Kidney tubule cell (primary cell): Measurements from ENCODE around the gene PTPDC1.

Experiments
- DNase-seq: peaks from one replicate; pipeline ENCODE4 v3.0.0-alpha.2; 2018; ENCODE audit warnings: low spot score

PTPDC1 gene

GRCh38 chr9:94084314-94084713 is at the start of gene PTPDC1:
TSS of gene PTPDC1 (plus strand) at chr9:94084464. CDS start at chr9:94084531, 67 bp downstream.
- peak; percentile 50 for DNase-seq

GRCh38 chr9:94034511-94034910 is 49.8 kb upstream of the PTPDC1 start:
- no peak for DNase-seq

DNA sequence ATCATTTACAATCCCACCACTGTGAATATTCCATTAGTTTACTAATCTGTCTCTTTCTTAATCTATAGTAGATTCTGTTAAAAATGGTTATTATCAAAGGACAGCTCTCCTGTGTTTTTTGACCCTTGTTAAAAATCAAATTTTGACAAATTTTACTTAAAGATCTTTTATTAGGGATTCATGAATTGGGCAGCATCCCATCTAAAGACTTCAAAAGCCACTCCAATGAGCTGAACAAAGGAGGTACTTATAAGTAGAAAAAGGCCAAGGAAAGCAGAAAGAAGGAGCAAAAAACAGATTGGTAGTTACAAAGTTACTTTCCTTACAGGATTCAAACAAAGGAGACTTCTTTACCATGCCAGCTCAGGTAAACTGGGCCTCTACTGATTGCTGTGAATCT is 44.5 kb upstream of the PTPDC1 start:
- no peak for DNase-seq

GRCh38 chr9:94042516-94043360 is 41.5 kb upstream of the PTPDC1 start:
- no peak for DNase-seq

GRCh38 chr9:94054716-94055115 is 29.5 kb upstream of the PTPDC1 start:
- DNase-seq = no peak

- peak; percentile 68 for DNase-seq
These were observed 27.8 kb upstream of the PTPDC1 start for GRCh38 chr9:94056442-94056974.

GRCh38 chr9:94057918-94058317 is 26.3 kb upstream of the PTPDC1 start:
- no peak for DNase-seq

DNA sequence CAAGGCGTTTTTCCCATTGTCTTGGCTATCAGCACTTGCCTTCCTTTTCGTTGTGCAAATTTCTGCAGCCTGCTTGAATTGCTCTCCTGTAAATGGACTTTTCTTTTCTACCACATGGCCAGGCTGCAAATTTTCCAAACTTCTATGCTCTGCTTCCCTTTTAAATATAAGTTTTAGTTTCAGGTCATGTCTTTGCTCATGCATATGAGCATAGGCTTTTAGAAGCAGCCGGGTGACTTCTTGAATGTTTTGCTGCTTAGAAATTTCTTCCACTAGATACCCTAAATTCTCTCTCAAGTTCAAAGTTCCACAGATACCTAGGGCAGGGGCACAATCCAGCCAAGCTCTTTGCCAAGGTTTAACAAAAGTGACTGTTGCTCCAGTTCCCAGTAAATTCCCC is 22.4 kb upstream of the PTPDC1 start:
- DNase-seq = no peak

- peak; percentile 80 for DNase-seq
These were observed 18.7 kb upstream of the PTPDC1 start for GRCh38 chr9:94065535-94065961.

- DNase-seq = no peak
These were observed 16.0 kb upstream of the PTPDC1 start for GRCh38 chr9:94068257-94068656.

DNA sequence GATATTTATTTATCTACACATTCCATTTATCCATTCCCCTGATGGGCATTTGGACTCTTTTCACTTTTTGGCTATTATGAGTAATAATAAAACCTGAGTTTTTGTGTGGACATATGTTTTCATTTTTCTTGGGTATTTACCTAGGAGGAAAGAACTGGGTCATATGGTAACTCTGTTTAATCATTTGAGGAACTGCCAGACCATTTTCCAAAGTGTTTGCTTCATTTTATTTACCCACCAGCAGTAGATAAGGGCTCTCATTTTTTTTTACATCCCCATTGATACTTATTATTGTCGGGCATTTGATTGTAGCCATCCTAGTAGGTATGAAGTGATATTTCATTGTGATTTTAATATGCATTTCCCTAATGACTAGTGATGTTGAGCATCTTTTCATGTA is 7.7 kb upstream of the PTPDC1 start:
- no peak for DNase-seq

GRCh38 chr9:94078086-94078485 is 6.2 kb upstream of the PTPDC1 start:
- DNase-seq = no peak

GRCh38 chr9:94079236-94079635 is 5.0 kb upstream of the PTPDC1 start:
- DNase-seq = no peak

DNA sequence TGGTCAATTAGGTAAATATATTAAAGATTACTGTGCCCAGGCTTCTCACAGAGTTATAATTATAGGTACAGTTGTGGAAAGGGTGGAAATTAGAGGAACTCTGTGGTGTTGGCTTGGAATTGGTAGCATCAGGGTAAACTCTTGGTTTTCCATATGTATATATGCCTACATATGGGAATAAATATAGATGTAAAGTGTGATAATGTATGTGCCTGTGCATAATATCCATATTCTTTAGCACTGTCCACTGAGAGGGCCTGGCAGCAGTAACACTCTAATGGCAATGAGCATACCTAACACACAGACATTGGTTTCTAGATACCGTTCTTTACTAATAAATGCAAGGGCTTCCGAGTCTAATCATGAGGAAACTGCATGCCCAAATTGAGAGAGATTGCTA is 4.0 kb upstream of the PTPDC1 start:
- no peak for DNase-seq

DNA sequence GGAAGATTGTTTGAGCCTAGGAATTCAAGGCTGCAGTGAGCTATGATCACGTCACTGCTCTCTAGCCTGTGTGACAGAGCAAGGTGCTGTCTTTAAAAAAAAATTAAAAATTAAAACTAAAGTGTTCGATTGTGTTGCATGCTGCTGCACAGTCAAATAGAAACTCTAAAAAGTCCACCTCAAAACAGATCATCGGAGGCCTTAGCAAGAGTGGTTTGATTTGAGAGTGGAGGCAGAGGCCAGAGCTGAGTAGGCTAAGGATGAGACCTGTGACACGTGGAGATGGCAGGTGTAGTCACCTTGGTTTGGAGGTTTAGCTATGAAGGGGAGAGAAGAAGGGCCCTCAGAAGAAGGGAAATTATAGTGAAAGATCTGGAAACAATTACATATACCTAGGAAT is 2.8 kb upstream of the PTPDC1 start:
- no peak for DNase-seq

DNA sequence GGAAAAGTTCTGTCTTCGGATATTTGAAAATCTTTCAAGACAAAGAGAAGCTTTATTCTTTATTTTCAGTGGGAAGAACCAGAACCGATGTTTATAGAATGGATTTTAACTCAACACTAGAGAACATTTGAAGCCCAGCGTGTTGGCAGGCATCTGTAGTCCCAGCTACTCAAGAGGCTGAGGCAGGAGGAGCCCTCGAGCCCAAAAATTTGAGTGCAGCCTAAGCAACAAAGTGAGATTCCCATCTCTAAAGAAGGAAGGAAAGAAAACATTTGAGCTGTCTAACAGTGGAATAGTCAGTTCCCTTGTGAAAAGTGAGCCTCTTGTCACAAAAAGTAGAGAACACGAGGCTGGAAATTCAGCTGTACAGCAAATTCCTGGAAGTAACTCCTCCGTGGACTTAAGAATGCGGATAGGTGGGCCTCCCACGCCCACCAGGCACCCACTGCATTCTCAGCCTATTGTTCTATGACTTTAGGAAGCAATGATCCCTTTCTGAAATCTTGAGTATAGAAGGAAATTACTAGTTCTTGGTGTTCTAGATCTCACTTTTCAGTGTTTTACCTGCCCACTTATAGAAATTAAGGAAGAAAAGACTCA is 2.3 kb upstream of the PTPDC1 start:
- DNase-seq = no peak

DNA sequence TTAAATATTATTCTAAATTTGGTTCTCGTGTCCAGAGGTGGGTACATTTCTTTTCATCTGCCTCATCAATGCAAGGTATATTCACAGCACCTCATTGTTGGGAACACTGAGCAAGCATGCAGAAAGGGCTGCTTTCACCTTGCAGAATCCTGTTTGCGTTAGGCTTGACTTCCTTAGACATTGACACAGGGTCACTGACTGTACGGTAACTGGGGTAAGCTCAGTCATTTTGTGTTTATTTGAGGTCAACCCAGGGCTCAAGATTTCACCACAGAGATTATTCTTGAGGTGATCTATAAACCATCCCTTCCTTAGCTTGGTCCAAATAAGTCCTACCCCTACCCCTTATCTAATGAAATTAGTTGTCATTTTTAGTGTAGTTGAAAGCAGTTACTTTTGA is 1.7 kb upstream of the PTPDC1 start:
- DNase-seq = peak; percentile 9

GRCh38 chr9:94082956-94083355 is 1.3 kb upstream of the PTPDC1 start:
- DNase-seq = no peak

DNA sequence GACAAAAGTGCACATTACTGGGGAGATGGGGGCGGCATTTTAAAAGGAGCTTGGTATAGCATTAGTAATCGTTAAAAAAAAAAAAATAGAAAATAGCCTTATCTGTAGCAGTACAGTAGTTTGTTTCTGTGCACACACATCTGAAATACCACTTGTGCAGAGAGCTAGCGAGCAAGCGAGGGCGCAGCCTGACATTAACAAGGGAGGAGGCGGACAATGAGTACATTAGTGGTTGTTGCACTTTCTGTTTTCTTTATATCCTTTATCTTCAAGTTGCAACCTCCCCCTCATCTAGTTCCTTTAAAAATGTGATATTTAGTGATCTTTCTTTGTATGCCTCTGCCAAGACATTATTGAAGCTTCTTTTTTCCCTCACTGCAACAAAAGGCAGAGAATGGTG is 880 bp upstream of the PTPDC1 start:
- no peak for DNase-seq

GRCh38 chr9:94085062-94085639 is 887 bp downstream of the PTPDC1 start:
- peak; percentile 61 for DNase-seq

GRCh38 chr9:94086486-94087345 is 2.5 kb downstream of the PTPDC1 start:
- peak; percentile 5 for DNase-seq
